ENCODE results near the gene ADGRG6. TPM values are rescaled to one million over a fixed set of nuclear protein-coding genes. Genes with fewer than 3 reads are reported as not detected.

The ADGRG6 gene
- total and polyA plus RNA-seq, 2 of the 8 experiments (the other 6 are each of a cell fraction or from before 2014, with no cell fraction given): 1.1 to 6.2 TPM

DNA sequence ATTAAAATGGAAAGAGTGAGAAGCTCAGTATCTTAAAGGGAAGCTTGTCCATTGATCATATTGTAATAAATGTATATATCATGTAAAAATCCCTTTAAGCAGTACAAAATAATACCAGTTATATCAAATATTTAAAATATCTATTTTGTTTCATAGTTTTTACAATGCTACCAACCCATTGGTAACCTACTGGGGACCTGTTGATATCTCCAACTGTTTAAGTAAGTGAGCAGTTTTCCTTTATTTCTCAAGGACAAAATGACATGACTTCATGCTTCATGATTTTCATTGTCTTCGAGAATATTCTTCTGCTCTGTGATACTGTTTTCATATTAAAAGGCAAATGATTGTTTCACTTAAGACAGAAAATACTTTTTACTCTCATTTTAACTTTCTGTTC lies 100.0 kb downstream of the ADGRG6 start (continued):
- TF ChIP-seq, protein P1, sequence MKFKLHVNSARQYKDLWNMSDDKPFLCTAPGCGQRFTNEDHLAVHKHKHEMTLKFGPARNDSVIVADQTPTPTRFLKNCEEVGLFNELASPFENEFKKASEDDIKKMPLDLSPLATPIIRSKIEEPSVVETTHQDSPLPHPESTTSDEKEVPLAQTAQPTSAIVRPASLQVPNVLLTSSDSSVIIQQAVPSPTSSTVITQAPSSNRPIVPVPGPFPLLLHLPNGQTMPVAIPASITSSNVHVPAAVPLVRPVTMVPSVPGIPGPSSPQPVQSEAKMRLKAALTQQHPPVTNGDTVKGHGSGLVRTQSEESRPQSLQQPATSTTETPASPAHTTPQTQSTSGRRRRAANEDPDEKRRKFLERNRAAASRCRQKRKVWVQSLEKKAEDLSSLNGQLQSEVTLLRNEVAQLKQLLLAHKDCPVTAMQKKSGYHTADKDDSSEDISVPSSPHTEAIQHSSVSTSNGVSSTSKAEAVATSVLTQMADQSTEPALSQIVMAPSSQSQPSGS (IDR thresholded peaks at IDR 0.05; ENCODE audit: low read length): no peak
- no peak for TF ChIP-seq NANOG (IDR thresholded peaks at IDR 0.05; ENCODE audit: insufficient read depth, low read depth, low read length, poor library complexity, severe bottlenecking)

Measured in H1 (cell line).